B cell (primary cell): ENCODE data around the gene TTYH3.
"Not testable (repeated sequence)": the region's sequence is repeated elsewhere in the genome, so short reads cannot be mapped to it uniquely, and the experiment has no call there.

ENCODE experiments used
- EZH2 ChIP-seq: IDR thresholded peaks from 2 replicates; pipeline ENCODE4 v1.6.1; 2012; ENCODE audit warnings: borderline replicate concordance, low read depth, mild to moderate bottlenecking, moderate library complexity, low read length; ENCODE audit not compliant: insufficient read depth, poor library complexity, severe bottlenecking
- TF ChIP-seq, protein P1 (sequence below): fragments of 200-600 bp; IDR thresholded peaks from one replicate; pipeline ENCODE4 v1.8.0; 2022; ENCODE audit warnings: antibody characterized with exemption, mild to moderate bottlenecking

DNA sequence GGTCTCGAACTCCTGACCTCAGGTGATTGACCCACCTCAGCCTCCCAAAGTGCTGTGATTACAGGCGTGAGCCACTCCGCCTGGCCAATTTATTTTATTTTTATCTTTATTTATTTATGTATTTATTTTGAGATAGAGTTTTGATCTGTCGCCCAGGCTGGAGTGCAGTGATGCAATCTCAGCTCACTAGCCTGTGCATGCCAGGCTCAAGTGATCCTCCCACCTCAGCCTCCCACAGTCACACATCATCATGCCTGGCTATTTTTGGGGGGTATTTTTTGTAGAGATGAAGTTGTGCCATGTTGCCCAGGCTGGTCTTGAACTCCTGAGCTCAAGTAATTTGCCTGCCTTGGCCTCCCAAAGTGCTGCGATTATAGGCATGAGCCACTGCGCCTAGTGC lies 41.4 kb downstream of the TTYH3 start:
- TF ChIP-seq, protein P1, sequence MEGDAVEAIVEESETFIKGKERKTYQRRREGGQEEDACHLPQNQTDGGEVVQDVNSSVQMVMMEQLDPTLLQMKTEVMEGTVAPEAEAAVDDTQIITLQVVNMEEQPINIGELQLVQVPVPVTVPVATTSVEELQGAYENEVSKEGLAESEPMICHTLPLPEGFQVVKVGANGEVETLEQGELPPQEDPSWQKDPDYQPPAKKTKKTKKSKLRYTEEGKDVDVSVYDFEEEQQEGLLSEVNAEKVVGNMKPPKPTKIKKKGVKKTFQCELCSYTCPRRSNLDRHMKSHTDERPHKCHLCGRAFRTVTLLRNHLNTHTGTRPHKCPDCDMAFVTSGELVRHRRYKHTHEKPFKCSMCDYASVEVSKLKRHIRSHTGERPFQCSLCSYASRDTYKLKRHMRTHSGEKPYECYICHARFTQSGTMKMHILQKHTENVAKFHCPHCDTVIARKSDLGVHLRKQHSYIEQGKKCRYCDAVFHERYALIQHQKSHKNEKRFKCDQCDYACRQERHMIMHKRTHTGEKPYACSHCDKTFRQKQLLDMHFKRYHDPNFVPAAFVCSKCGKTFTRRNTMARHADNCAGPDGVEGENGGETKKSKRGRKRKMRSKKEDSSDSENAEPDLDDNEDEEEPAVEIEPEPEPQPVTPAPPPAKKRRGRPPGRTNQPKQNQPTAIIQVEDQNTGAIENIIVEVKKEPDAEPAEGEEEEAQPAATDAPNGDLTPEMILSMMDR: not testable (repeated sequence)
- TF ChIP-seq EZH2: not testable (repeated sequence)
